WTC11 (cell line): ENCODE measurements around the gene EP400. TPM values are rescaled to one million over a fixed set of nuclear protein-coding genes. Genes with fewer than 3 reads are reported as not detected.

Experiments used
- ATAC-seq: fragments of 200-7000 bp; cut with Tn5 transposase; 2 replicates; pipeline ENCODE4 v1.10.0; 2021; ENCODE audit warnings: mild to moderate bottlenecking, moderate library complexity
- CTCF ChIA-PET: fragments of 300-600 bp; sonication (Branson Sonifier 250); formaldehyde crosslinking; loops from one replicate; lab custom pipeline; 2021; ENCODE audit warnings: antibody characterized with exemption; lab: Charles Lee
- POLR2A ChIA-PET: fragments of 350-600 bp; sonication (Branson Sonifier 250); formaldehyde crosslinking; loops from one replicate; lab custom pipeline; 2021; ENCODE audit warnings: antibody characterized with exemption; lab: Charles Lee
- DNase-seq: peaks from one replicate; pipeline ENCODE4 v3.0.0; 2021; ENCODE audit warnings: low spot score
- H3K27ac Mint-ChIP-seq: 2 replicates; pipeline ENCODE4 v1.8.0; 2021; ENCODE audit warnings: mixed read lengths
- H3K27me3 Mint-ChIP-seq: 2 replicates; pipeline ENCODE4 v1.8.0; 2021; ENCODE audit warnings: low read depth, mild to moderate bottlenecking, moderate library complexity, mixed read lengths
- H3K36me3 Mint-ChIP-seq: 2 replicates; pipeline ENCODE4 v1.8.0; 2021; ENCODE audit warnings: mixed read lengths
- H3K4me1 Mint-ChIP-seq: 2 replicates; pipeline ENCODE4 v1.8.0; 2022; ENCODE audit warnings: mixed read lengths
- H3K4me3 Mint-ChIP-seq: 2 replicates; pipeline ENCODE4 v1.8.0; 2021; ENCODE audit warnings: mild to moderate bottlenecking, moderate library complexity, mixed read lengths
- H3K9me3 Mint-ChIP-seq: 2 replicates; pipeline ENCODE4 v1.8.0; 2021; ENCODE audit warnings: mixed read lengths
- ETV6 ChIP-seq: sonication (generic); formaldehyde crosslinking; IDR thresholded peaks from 2 replicates; pipeline ENCODE4 v1.8.1; 2022; ENCODE audit warnings: mild to moderate bottlenecking, missing genetic modification reagents
- FOXK1 ChIP-seq: sonication (generic); formaldehyde crosslinking; IDR thresholded peaks from 2 replicates; pipeline ENCODE4 v1.8.0; 2022; ENCODE audit warnings: mild to moderate bottlenecking, moderate library complexity, missing genetic modification reagents
- GRHL2 ChIP-seq: fragments of 250-450 bp; sonication (Bioruptor Pico); IDR thresholded peaks from 2 replicates; pipeline ENCODE4 v1.8.0; 2022; ENCODE audit warnings: mild to moderate bottlenecking, moderate library complexity; ENCODE audit not compliant: insufficient replicate concordance, severe bottlenecking
- JAZF1 ChIP-seq: fragments of 250-450 bp; sonication (Bioruptor Pico); IDR thresholded peaks from 2 replicates; pipeline ENCODE4 v1.9.0; 2021; ENCODE audit warnings: moderate library complexity, mild to moderate bottlenecking, inconsistent platforms
- NFYB ChIP-seq: sonication (generic); formaldehyde crosslinking; conservative IDR thresholded peaks from 2 replicates; pipeline ENCODE4 v1.8.0; 2022; ENCODE audit warnings: low read depth, missing genetic modification reagents
- NR1H2 ChIP-seq: sonication (generic); formaldehyde crosslinking; IDR thresholded peaks from 2 replicates; pipeline ENCODE4 v1.9.0; 2021; ENCODE audit warnings: mild to moderate bottlenecking, moderate library complexity, missing genetic modification reagents
- PRRX2 ChIP-seq: fragments of 250-450 bp; sonication (Bioruptor Pico); IDR thresholded peaks from 2 replicates; pipeline ENCODE4 v1.8.0; 2021; ENCODE audit warnings: mild to moderate bottlenecking
- SMAD4 ChIP-seq: sonication (generic); formaldehyde crosslinking; IDR thresholded peaks from 2 replicates; pipeline ENCODE4 v1.8.0; 2022; ENCODE audit warnings: mild to moderate bottlenecking, missing genetic modification reagents
- TEAD4 ChIP-seq: sonication (generic); formaldehyde crosslinking; IDR thresholded peaks from 2 replicates; pipeline ENCODE4 v1.8.0; 2022; ENCODE audit warnings: mild to moderate bottlenecking, missing genetic modification reagents
- ZNF121 ChIP-seq: sonication (generic); formaldehyde crosslinking; IDR thresholded peaks from 2 replicates; pipeline ENCODE4 v1.8.0; 2023; ENCODE audit warnings: missing genetic modification reagents
- total RNA-seq: library from RNA; stranded (reverse); gene quantifications from 3 replicates; pipeline ENCODE4 v1.2.3, GENCODE V29; 2021
- TF ChIP-seq, protein P1 (sequence below): sonication (generic); formaldehyde crosslinking; IDR thresholded peaks from 2 replicates; pipeline ENCODE4 v1.8.0; 2022; ENCODE audit warnings: mild to moderate bottlenecking, missing genetic modification reagents
- TF ChIP-seq, protein P2 (sequence below): sonication (generic); formaldehyde crosslinking; IDR thresholded peaks from 2 replicates; pipeline ENCODE4 v1.8.0; 2023; ENCODE audit warnings: missing genetic modification reagents, mild to moderate bottlenecking, borderline replicate concordance
- TF ChIP-seq, protein P3 (sequence below): fragments of 250-450 bp; sonication (Bioruptor Pico); IDR thresholded peaks from 2 replicates; pipeline ENCODE4 v1.9.0; 2021; ENCODE audit warnings: mild to moderate bottlenecking
- TF ChIP-seq, protein P4 (sequence below): sonication (generic); formaldehyde crosslinking; IDR thresholded peaks from 2 replicates; pipeline ENCODE4 v1.8.1; 2022; ENCODE audit warnings: mild to moderate bottlenecking, missing genetic modification reagents, moderate library complexity, borderline replicate concordance
- TF ChIP-seq, protein P5 (sequence below): sonication (generic); formaldehyde crosslinking; IDR thresholded peaks from 2 replicates; pipeline ENCODE4 v1.8.1; 2023; ENCODE audit warnings: mild to moderate bottlenecking, missing genetic modification reagents
- TF ChIP-seq, protein P6 (sequence below): fragments of 200-600 bp; IDR thresholded peaks from 2 replicates; pipeline ENCODE4 v1.8.0; 2022; ENCODE audit warnings: antibody characterized with exemption
- TF ChIP-seq, protein P7 (sequence below): sonication (generic); formaldehyde crosslinking; IDR thresholded peaks from 2 replicates; pipeline ENCODE4 v1.8.1; 2023; ENCODE audit warnings: mild to moderate bottlenecking, missing genetic modification reagents, moderate library complexity
- TF ChIP-seq, protein P8 (sequence below): fragments of 250-450 bp; sonication (Bioruptor Pico); IDR thresholded peaks from 2 replicates; pipeline ENCODE4 v1.8.0; 2021; ENCODE audit warnings: mild to moderate bottlenecking

The EP400 gene
- total RNA-seq, 1 experiment from 2014 or later = 75.8 TPM

DNA sequence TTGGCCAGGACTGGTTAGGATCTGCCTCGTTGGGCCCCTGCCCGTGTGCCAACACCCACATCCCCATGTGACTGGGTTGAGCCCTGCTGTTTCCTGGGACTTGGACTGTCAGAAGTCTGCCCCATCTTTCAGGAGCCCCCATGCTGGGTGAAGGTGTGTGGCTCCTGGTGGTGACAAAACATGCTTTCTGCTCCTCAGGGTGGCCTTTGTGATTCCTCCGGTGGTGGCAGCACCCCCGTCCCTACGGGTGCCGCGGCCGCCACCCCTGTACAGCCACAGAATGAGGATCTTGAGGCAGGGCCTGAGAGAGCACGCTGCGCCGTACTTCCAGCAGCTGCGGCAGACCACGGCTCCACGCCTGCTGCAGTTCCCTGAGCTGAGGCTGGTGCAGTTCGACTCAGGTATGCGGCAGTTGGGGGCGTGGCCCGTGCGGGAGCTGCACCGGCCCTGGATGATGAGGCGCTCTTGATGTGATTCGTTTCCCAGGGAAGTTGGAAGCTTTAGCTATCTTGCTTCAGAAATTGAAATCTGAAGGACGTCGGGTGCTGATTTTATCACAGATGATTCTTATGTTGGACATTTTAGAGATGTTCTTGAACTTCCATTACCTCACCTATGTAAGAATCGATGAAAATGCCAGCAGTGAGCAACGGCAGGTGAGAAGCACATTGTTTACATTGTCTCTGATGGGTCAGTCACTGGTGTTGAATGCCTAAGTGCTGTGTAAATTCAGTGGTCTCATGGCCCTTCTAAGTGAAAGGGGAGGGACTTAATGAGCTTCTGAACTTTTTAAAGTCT, 80.0 kb downstream of the EP400 start:
- Mint-ChIP-seq H3K36me3 (peaks cover 84% of the 10 kb centered on the region), H3K27ac (no peak overlapping the region; the same call in 1 of the 2 replicates), H3K4me3 (no peak overlapping the region), H3K27me3 (no peaks in the 10 kb centered on the region), H3K4me1 (no peaks in the 10 kb centered on the region), H3K9me3 (no peaks in the 10 kb centered on the region)
- ChIA-PET CTCF (no interaction called here), POLR2A (no interaction called here)
- 0 out of 2 replicates have a peak, but pooled peaks have one; percentile 39 for ATAC-seq
- no peak for TF ChIP-seq JAZF1 (CRISPR knock-in tag)
- DNase-seq = no peak

DNA sequence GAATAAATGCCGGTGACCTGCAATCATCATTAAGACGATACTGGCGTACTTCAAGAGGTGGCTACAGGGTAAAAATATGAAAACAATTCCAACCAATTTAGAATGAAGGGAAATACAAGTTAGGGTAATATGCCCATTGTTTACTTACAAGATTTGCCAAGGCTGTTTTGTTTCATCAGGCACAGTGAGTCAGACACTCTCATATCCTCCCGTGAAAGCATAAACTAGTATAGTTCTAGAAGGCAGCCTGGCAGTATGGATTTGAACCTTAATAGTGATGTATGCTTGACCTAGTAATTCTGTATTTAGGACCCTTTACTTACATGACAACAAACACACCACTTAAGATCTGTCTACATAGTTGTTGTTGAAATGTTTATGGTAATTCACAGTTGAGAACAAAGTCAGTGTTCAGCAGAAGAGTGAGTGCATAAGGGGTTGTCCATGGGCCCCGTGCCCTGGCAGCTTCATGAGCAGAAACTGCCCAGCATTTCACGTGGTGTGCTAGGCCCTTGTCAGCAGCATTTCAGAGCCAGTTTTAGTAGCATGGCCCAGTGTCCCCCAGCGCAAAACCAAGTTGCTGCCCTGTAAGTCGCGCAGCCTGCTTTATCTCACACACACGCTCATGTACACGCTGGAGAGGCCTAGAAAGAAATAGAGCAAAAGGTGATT, 80.8 kb downstream of the EP400 start:
- H3K36me3 Mint-ChIP-seq = peaks cover 86% of the 10 kb centered on the region
- POLR2A ChIA-PET = no interaction called here
- no peak for DNase-seq
- TF ChIP-seq, protein P1, sequence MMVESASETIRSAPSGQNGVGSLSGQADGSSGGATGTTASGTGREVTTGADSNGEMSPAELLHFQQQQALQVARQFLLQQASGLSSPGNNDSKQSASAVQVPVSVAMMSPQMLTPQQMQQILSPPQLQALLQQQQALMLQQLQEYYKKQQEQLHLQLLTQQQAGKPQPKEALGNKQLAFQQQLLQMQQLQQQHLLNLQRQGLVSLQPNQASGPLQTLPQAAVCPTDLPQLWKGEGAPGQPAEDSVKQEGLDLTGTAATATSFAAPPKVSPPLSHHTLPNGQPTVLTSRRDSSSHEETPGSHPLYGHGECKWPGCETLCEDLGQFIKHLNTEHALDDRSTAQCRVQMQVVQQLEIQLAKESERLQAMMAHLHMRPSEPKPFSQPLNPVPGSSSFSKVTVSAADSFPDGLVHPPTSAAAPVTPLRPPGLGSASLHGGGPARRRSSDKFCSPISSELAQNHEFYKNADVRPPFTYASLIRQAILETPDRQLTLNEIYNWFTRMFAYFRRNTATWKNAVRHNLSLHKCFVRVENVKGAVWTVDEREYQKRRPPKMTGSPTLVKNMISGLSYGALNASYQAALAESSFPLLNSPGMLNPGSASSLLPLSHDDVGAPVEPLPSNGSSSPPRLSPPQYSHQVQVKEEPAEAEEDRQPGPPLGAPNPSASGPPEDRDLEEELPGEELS (CRISPR knock-in tag) = no peak
- no peak for TF ChIP-seq JAZF1 (CRISPR knock-in tag)
- TF ChIP-seq, protein P2, sequence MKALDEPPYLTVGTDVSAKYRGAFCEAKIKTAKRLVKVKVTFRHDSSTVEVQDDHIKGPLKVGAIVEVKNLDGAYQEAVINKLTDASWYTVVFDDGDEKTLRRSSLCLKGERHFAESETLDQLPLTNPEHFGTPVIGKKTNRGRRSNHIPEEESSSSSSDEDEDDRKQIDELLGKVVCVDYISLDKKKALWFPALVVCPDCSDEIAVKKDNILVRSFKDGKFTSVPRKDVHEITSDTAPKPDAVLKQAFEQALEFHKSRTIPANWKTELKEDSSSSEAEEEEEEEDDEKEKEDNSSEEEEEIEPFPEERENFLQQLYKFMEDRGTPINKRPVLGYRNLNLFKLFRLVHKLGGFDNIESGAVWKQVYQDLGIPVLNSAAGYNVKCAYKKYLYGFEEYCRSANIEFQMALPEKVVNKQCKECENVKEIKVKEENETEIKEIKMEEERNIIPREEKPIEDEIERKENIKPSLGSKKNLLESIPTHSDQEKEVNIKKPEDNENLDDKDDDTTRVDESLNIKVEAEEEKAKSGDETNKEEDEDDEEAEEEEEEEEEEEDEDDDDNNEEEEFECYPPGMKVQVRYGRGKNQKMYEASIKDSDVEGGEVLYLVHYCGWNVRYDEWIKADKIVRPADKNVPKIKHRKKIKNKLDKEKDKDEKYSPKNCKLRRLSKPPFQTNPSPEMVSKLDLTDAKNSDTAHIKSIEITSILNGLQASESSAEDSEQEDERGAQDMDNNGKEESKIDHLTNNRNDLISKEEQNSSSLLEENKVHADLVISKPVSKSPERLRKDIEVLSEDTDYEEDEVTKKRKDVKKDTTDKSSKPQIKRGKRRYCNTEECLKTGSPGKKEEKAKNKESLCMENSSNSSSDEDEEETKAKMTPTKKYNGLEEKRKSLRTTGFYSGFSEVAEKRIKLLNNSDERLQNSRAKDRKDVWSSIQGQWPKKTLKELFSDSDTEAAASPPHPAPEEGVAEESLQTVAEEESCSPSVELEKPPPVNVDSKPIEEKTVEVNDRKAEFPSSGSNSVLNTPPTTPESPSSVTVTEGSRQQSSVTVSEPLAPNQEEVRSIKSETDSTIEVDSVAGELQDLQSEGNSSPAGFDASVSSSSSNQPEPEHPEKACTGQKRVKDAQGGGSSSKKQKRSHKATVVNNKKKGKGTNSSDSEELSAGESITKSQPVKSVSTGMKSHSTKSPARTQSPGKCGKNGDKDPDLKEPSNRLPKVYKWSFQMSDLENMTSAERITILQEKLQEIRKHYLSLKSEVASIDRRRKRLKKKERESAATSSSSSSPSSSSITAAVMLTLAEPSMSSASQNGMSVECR (CRISPR knock-in tag) = no peak
- TF ChIP-seq, protein P3, sequence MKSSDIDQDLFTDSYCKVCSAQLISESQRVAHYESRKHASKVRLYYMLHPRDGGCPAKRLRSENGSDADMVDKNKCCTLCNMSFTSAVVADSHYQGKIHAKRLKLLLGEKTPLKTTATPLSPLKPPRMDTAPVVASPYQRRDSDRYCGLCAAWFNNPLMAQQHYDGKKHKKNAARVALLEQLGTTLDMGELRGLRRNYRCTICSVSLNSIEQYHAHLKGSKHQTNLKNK (CRISPR knock-in tag) = no peak
- TF ChIP-seq ZNF121 (CRISPR knock-in tag) = no peak
- TF ChIP-seq, protein P4, sequence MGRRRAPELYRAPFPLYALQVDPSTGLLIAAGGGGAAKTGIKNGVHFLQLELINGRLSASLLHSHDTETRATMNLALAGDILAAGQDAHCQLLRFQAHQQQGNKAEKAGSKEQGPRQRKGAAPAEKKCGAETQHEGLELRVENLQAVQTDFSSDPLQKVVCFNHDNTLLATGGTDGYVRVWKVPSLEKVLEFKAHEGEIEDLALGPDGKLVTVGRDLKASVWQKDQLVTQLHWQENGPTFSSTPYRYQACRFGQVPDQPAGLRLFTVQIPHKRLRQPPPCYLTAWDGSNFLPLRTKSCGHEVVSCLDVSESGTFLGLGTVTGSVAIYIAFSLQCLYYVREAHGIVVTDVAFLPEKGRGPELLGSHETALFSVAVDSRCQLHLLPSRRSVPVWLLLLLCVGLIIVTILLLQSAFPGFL (CRISPR knock-in tag) = no peak
- no peak for TF ChIP-seq FOXK1 (CRISPR knock-in tag)
- no peak for TF ChIP-seq NR1H2 (CRISPR knock-in tag)
- no peak for TF ChIP-seq TEAD4 (CRISPR knock-in tag)
- TF ChIP-seq GRHL2 (CRISPR knock-in tag) = no peak
- TF ChIP-seq SMAD4 (CRISPR knock-in tag) = no peak
- TF ChIP-seq, protein P5, sequence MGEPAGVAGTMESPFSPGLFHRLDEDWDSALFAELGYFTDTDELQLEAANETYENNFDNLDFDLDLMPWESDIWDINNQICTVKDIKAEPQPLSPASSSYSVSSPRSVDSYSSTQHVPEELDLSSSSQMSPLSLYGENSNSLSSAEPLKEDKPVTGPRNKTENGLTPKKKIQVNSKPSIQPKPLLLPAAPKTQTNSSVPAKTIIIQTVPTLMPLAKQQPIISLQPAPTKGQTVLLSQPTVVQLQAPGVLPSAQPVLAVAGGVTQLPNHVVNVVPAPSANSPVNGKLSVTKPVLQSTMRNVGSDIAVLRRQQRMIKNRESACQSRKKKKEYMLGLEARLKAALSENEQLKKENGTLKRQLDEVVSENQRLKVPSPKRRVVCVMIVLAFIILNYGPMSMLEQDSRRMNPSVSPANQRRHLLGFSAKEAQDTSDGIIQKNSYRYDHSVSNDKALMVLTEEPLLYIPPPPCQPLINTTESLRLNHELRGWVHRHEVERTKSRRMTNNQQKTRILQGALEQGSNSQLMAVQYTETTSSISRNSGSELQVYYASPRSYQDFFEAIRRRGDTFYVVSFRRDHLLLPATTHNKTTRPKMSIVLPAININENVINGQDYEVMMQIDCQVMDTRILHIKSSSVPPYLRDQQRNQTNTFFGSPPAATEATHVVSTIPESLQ (CRISPR knock-in tag) = no peak
- no peak for TF ChIP-seq ETV6 (CRISPR knock-in tag)
- TF ChIP-seq, protein P6, sequence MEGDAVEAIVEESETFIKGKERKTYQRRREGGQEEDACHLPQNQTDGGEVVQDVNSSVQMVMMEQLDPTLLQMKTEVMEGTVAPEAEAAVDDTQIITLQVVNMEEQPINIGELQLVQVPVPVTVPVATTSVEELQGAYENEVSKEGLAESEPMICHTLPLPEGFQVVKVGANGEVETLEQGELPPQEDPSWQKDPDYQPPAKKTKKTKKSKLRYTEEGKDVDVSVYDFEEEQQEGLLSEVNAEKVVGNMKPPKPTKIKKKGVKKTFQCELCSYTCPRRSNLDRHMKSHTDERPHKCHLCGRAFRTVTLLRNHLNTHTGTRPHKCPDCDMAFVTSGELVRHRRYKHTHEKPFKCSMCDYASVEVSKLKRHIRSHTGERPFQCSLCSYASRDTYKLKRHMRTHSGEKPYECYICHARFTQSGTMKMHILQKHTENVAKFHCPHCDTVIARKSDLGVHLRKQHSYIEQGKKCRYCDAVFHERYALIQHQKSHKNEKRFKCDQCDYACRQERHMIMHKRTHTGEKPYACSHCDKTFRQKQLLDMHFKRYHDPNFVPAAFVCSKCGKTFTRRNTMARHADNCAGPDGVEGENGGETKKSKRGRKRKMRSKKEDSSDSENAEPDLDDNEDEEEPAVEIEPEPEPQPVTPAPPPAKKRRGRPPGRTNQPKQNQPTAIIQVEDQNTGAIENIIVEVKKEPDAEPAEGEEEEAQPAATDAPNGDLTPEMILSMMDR = no peak
- no peak for TF ChIP-seq PRRX2 (CRISPR knock-in tag)
- no peak for TF ChIP-seq NFYB (CRISPR knock-in tag)
- TF ChIP-seq, protein P7, sequence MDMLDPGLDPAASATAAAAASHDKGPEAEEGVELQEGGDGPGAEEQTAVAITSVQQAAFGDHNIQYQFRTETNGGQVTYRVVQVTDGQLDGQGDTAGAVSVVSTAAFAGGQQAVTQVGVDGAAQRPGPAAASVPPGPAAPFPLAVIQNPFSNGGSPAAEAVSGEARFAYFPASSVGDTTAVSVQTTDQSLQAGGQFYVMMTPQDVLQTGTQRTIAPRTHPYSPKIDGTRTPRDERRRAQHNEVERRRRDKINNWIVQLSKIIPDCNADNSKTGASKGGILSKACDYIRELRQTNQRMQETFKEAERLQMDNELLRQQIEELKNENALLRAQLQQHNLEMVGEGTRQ = no peak
- TF ChIP-seq, protein P8, sequence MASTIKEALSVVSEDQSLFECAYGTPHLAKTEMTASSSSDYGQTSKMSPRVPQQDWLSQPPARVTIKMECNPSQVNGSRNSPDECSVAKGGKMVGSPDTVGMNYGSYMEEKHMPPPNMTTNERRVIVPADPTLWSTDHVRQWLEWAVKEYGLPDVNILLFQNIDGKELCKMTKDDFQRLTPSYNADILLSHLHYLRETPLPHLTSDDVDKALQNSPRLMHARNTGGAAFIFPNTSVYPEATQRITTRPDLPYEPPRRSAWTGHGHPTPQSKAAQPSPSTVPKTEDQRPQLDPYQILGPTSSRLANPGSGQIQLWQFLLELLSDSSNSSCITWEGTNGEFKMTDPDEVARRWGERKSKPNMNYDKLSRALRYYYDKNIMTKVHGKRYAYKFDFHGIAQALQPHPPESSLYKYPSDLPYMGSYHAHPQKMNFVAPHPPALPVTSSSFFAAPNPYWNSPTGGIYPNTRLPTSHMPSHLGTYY (CRISPR knock-in tag) = no peak
- H3K27me3 Mint-ChIP-seq = no peaks in the 10 kb centered on the region
- CTCF ChIA-PET = no interaction called here
- 0 out of 2 replicates have a peak overlapping the region, but pooled peaks have one; percentile 36 for H3K27ac Mint-ChIP-seq
- H3K4me1 Mint-ChIP-seq = no peaks in the 10 kb centered on the region
- H3K9me3 Mint-ChIP-seq = no peaks in the 10 kb centered on the region
- ATAC-seq = no peak
- H3K4me3 Mint-ChIP-seq = no peak overlapping the region
